NCI-H446 treated with DMSO at 0.1 percent for 48 hours (cell line): ENCODE measurements around the gene PRDM4.
"Not testable (repeated sequence)": the region's sequence is repeated elsewhere in the genome, so short reads cannot be mapped to it uniquely, and the experiment has no call there.

Experiments
- DNase-seq: peaks from one replicate; lab custom pipeline; 2025; lab: John Stamatoyannopoulos, UW

Gene PRDM4

DNA sequence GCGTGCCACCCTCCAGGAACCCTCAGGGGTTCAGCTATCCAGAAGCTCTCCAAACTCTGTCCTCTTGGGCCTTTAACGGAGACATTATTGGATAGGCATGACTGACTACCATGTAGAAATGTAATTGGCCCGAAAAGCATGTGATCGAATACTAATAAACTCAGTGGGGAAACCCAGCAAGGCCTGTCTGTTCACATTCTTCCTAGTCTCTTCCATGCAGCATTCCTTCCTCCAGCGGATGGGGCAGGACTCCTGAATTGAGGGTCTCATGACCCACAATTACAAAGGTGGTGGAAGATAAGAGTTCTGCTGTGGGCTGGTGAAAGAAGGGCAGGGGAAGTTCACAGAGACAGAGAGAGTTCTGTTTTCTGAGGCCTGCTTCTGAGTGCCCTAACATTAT is 6.5 kb upstream of the PRDM4 start:
- DNase-seq = no peak

DNA sequence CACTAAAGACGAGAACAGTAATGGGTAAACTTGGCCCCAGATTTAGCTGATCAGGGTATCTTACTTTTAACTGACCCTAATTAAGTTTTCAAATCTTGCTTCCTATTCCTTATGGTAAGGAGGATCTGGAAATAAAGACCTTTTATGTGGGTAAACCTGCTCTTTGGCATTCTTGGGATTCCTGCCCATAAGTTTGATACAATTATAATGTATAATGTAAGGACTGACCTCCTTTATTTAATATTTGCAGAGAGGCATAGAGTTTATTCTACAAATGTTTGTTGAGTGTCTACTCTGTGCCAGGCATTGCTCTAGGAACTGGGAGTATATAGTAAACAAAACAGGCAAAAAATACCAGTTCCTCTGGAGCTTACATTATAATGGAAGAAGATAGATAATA is 4.4 kb upstream of the PRDM4 start:
- DNase-seq = no peak

DNA sequence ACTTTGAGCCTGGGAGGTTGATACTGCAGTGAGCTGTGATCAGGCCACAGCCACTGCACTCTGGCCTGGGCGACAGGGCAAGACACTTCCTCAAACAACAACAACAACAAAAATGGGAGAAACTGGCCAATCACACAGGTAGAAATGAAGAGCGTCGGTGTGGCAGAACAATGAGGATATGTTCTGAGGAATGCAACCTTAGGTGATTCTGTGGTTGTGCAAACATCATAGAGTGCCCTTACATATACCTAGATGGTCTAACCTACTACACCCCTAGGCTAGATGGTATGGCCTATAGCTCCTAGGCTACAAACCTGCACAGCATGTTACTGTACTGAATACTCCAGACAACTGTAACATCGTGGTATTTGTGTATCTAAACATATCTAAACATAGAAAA is 3.7 kb upstream of the PRDM4 start:
- DNase-seq = no peak

DNA sequence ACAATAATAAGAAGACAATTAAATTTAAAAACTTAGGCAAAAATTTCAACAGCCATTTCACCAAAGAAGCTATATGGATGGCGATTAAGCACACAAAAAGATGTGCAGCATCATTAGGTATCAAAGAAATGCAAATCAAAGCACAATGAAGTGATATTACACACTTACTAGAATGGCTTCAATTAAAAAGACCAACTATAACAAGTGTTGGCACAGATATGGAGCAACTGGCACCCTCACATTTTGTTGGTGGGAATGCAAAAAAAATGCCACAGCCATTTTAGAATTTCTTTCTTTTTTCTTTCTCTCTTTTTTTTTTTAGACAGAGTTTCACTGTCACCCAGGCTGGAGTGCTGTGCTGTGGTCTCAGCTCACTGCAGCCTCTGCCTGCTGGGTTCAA is 1.9 kb upstream of the PRDM4 start:
- no peak for DNase-seq

DNA sequence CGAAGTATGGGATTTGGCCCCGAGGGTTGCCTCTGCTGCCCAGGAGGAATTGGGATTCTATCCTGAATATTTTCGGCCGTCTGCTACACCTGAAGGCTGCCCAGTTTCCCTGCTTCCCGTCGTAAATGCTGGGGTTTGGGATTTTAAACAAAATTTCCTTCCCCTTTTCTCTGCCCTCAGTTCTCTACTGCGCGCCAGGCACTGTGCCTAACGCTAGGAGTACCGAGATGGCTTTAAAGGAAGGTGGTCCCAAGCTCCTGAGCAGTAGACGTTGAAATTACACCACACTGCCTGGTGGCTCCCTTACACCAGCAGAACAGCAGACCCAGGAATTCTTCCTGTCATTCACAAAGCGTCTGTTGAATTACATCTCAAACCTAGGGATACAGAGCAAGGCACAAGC is 566 bp upstream of the PRDM4 start:
- DNase-seq = no peak

DNA sequence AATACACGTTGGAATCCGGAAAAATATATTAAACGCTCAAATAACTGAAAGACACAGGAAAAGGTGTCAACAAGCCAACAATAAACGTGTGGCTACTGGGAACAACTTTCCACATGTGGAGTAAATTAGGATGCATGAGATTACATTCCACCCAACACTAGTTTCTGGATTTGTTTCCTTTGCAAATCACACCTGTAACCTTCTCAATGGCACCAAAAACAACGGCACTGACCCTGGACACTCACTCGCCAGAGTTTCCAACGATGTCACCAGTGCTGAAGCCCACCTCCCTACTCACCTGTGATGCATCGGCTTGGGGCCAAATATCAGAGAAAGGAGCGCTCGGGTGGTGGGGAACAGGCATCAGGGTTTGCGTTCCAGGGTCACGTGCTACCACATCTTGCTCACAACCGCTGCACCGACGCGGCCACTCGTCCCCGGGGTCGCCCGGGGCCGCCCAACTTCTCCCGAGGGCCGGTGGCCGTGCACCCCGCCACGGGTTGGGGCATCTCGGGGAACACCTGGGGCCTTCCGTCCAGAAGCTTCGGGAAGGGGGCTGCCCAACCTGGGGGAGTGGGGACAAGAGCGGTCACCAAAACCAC is 629 bp downstream of the PRDM4 start:
- DNase-seq = no peak

DNA sequence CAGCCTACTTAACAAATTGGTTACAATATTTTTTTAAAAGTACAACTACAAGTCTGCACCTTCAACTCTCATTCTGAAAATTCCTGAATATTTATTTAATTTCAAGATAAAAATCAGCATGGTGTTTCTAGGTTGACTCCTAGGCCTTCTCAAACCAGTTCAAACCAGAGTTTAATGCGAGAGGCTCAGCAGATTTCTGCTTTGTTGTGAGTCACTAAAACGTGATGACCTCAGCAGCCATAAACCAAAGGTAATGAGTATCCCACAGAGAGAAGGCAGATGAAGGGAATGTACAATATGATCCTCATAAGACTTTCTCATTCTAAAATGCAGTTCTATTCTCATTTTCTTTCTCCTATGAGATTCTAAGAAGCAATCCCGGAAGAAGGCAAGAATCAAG is 1.5 kb downstream of the PRDM4 start:
- no peak for DNase-seq

DNA sequence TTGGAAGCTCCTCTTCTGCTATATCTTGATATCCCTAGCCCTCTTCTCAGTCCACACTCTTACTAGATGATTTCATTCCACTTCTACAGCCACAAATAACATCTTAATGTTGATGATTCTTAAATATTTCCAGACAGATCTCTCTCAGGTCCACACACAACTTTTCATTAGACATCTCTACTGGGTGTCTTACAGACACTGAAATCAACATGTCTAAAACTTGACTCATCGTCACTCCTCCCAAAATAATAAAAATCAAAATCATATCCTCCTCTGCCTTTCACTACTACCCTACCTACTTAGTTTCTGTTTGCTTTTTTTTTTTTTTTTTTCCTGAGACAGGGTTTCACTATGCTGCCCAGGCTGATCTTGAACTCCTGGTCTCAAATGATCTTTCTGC is 11.9 kb downstream of the PRDM4 start:
- no peak for DNase-seq

DNA sequence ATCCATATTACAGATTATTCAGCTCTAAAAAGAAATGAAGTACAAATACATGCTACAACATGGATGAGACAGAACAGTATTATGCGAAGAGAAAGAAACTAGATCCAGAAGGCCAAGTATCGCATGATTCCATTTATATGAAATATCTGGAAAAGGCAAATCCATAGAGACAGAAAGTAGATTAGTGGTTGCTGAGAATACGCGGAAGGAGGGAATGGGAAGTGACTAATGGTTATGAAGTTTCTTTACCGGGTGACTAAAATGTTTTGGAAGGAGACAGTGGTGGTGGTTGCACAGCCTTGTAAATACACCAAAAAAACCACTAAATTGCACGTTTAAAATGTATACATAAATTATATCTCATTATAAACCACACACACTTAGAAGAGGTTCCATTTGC is 12.5 kb downstream of the PRDM4 start:
- DNase-seq = no peak

DNA sequence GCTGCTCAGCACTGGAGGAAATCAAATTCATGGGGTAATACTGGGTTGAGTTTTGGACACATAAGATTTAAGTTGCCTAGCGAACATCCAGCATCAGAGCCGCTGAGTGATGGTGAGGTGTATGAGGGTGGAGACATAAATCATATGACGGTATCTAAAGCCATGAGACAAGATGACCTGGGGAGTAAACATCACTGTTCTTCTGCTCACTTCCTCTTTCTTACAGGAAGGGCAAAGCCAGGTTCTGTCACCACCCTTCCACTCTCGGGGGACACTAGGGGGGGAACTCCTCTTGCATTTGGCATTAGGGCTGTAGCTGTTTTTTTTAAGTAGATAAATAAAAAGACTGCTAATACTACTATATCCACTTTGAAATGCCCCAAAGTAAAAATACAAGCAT is 24.0 kb downstream of the PRDM4 start:
- no peak for DNase-seq

DNA sequence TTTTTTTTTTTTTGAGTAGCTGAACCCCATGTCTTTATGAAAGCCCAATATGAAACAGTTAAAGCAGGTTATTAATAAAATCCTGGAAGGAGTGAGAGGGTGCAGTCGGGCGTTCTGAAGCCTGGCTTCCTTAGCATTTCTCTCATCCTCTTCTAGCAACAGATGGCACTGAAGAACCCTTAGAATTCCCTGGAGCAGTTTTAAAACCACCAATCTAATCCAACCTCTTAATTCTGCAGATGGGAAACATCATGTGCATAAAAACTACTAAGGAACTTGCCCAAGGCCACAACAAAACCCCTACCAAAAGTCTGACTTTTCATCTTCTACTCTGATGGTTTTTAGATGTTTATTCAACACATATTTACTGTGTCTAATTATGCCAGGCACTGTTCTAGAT is 25.2 kb downstream of the PRDM4 start:
- no peak for DNase-seq

DNA sequence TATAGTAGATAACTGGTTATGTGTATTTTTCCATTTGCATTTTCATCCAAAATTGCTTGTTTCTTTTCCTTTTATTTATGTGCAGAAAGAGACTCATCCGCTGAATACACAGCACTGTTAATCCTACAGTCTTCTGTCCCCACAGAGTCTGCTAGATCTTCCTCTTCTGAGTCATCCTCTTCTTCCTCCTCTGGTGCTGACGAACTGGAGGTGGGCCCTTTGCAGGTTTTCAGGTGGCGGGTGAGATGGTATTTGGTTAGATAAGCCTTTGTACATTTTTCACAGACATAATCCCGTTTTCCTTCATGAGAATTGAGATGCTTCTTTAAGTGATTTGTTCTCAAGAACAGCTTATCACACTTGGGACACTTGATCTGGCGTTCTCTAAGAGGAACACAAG is 26.8 kb downstream of the PRDM4 start:
- DNase-seq = no peak

DNA sequence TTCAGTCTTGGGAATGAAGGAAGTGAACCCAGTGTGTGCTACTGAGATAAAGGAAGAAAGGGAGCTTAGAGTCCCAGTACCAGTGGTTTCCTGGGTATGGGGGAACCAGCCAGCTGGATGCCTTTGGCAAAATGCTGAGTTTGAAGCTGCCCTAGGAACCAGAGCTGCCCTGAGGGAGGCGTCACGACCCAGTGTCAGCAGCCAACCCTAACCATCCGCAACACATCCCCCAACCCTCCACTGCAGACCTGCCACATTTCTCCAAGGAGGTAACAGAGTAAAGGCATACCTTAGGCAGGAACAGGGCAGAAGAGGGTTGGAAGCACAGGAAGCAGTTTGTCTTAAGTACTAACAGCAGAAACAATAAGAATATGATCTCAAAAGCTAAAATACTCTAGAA is 28.6 kb downstream of the PRDM4 start:
- no peak for DNase-seq

DNA sequence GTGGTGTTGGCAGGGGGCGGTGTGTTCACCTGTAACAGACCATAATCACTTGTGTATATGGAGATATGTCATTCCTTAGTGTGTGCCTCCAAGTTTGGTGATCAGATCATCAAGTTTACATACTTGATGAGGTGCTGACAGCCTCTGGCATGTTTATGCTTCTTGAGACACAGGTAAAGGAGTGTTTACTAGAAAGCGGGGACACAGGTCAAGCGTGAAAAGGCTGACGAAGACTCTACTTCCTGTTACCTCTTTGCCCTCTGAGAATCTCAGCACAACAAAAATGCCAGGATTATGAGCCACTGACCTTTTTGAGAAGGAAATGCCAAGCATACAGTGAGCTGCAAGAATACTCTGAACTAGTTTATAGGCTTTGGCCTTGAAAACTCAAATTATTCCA is 29.6 kb downstream of the PRDM4 start:
- no peak for DNase-seq

DNA sequence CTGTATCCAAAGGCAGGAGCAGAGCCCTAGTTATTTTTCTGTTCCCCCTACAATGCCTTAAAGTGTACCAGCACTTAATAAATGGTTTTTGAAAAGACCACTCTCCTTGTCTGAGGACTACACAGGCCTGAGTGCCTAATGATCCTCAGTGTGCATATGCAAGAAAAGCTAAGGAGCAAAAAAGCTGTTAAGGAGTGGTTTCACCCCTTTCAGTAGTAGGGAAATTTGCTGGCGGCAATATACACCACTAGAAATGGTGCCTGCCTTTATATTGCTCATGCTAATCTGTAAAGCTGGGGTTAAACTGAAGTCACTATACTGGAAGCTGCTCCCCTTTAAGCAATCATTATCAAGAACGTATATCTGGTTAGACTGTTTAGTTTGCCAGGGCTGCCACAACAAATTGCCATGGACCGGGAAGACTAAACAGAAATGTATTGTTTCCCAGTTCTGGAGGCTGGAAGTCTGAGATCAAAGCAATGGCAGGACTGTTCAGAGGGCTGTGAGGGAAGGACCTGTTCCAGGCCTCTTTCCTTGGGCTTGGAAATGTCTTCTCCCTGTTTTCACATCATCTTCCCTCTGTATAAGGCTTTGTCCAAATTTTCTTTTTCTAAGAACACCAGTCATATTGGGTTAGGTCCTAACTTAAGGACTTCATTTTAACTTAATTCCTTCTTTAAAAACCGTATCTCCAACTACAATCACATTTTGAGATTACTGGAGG is 30.2 kb downstream of the PRDM4 start:
- no peak for DNase-seq

DNA sequence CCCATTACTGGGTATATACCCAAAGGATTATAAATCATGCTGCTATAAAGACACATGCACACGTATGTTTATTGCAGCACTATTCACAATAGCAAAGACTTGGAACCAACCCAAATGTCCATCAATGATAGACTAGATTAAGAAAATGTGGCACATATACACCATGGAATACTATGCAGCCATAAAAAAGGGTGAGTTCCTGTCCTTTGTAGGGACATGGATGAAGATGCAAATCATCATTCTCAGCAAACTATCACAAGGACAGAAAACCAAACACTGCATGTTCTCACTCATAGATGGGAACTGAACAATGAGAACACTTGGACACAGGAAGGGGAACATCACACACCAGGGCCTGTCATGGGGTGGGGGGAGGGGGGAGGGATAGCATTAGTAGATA is 33.2 kb downstream of the PRDM4 start:
- not testable (repeated sequence) for DNase-seq

DNA sequence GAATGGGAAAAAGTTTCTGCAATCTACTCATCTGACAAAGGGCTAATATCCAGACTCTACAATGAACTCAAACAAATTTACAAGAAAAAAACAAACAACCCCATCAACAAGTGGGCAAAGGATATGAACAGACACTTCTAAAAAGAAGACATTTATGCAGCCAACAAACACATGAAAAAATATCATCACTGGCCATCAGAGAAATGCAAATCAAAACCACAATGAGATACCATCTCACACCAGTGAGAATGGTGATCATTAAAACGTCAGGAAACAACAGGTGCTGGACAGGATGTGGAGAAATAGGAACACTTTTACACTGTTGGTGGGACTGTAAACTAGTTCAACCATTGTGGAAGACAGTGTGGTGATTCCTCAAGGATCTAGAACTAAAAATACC is 33.6 kb downstream of the PRDM4 start:
- not testable (repeated sequence) for DNase-seq

DNA sequence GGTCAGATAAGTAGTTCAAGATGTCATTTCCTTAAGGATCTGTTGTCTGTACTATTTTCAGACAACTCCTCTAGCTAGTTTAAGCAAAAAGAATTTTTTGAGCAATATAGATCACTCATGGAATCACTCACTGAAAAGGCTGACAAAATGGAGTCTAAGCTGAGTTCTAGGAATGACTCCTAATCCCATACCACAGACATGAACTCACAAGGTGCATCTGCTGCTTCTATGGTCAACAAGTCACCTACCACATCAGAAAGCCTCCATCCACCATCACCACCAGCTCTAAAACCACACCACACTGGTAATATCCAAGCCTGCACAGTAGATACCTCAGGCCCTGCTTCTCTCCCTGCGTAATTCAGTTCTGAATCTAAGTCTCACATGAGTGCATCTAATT is 42.3 kb downstream of the PRDM4 start:
- no peak for DNase-seq

DNA sequence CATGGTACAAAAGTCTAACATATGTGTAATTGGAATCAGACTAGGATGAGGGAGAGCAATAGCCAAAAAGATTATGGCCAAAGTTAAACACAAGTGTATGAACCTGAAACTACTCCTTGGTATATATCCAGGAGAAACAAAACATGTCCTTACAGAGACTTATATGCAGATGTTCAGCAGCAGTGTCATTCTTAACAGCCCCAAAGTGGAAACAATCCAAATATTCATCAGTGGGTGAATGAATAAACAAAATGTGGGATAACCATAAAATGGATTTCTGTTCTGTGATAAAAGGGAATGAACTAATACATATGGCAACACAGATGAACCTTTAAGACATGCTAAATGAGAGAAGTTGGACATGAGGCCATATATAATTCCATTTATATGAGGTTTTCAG is 45.2 kb downstream of the PRDM4 start:
- no peak for DNase-seq

DNA sequence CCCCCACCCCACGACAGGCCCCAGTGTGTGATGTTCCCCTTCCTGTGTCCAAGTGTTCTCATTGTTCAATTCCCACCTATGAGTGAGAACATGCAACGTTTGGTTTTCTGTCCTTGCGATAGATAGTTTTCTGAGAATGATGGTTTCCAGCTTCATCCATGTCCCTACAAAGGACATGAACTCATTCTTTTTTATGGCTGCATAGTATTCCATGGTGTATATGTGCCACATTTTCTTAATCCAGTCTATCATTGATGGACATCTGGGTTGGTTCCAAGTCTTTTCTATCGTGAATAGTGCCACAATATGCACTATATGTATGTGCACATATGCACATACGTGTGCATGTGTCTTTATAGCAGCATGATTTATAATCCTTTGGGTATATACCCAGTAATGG is 55.4 kb downstream of the PRDM4 start:
- DNase-seq = not testable (repeated sequence)

DNA sequence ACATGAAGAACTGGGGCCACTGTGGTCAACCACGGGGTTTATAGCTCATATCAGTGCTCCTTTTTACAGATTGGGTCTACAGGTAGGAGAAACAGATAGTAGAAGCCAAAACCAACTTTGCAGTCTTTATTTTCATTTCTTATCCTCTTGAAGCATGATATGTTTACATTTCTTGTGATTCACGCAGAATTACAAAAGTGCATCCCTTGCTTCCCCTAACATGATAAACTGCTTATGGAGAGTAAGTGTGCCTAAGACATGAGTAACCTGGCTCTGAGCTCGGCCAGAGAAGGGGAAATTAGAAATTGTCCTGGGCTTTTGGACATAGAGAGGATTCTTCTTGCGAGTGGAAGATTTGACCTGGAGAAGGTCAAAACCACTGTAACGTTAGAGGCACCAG is 56.9 kb downstream of the PRDM4 start:
- DNase-seq = no peak

DNA sequence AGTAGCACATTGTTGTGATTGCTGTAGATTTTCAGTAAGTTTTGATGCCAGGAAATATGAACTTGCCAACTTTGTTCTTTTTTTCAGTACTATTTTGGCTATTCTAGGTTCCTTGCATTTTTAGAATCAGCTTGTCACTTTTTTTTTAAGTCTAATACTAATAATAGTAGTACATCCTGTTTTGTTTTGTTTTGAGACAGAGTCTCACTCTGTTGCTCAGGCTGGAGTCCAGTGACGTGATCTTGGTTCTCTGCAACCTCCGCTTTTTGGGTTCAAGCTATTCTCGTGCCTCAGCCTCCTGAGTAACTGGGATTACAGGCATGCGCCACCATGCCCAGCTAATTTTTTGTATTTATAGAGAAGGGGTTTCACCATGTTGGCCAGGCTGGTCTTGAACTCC is 58.8 kb downstream of the PRDM4 start:
- DNase-seq = no peak

DNA sequence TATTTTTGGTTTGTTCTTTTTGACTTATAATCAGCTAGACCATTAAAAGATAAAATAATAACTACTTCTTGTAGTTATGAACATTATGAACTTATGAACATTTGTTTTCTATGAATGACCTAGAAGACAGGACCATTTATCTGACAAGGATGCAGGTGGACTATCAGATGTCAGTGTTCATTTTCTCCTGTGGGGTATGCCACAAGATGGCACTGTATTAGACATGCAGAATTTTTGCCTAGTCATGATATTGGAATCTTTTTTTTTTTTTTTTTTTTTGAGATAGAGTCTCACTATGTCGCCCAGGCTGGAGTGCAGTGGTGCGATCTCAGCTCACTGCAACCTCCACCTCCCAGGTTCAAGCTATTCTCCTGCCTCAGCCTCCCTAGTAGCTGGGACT is 65.2 kb downstream of the PRDM4 start:
- DNase-seq = not testable (repeated sequence)
